HG03025 (cell line): ENCODE data around the gene RMDN2.

ENCODE experiments used
- ATAC-seq: cut with Tn5 transposase; IDR thresholded peaks from one replicate; pipeline ENCODE4 v1.9.1; 2021; ENCODE audit warnings: mild to moderate bottlenecking, moderate library complexity; ENCODE audit not compliant: unreplicated experiment, low FRiP score

RMDN2 gene

GRCh38 chr2:38037325-38037724 is 112.2 kb downstream of the RMDN2 start:
- ATAC-seq, result no peak

DNA sequence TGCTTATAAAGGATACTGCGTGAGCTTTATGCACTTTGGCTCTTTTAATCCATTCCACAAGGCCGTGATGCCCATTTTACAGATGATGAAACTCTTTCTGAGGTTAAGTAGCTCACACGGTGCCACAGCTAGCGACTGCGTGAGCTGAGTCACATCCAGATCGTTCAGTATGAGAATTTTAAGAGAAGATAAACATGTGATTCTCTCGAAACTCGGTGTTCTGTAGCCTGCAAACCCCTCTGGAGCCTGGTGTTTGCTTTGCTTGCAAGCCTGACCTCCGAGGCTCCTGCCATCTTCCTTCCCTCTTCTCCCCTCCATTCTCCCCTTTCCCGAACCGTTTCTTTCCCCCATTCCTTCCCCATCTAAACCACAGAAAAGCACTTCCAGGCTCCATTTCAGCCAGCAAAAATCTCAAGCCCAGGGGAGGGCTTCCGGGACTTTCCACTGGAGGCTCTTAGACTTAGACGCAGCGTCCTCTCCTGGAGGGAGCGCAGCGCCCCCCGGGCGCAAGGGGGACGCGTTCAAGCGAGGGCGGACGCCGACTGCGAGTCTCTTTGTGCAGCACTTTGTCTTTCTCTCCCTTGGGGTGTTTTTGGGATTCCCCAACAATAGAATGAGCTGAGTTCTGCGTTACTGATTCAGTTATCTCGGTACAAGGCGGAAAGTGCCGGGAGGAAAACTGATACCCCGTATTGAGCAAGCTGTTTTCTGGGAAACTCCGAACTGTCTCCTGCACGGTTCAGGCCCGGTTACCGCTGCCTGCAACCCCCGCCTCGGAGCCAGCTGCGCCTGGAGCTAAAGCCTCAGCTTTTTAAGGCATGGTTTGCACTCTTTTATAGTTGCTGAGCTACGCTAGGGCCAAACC is 112.9 kb downstream of the RMDN2 start:
- ATAC-seq, result peak; percentile 62

GRCh38 chr2:38038682-38039081 is 113.6 kb downstream of the RMDN2 start:
- no peak for ATAC-seq

DNA sequence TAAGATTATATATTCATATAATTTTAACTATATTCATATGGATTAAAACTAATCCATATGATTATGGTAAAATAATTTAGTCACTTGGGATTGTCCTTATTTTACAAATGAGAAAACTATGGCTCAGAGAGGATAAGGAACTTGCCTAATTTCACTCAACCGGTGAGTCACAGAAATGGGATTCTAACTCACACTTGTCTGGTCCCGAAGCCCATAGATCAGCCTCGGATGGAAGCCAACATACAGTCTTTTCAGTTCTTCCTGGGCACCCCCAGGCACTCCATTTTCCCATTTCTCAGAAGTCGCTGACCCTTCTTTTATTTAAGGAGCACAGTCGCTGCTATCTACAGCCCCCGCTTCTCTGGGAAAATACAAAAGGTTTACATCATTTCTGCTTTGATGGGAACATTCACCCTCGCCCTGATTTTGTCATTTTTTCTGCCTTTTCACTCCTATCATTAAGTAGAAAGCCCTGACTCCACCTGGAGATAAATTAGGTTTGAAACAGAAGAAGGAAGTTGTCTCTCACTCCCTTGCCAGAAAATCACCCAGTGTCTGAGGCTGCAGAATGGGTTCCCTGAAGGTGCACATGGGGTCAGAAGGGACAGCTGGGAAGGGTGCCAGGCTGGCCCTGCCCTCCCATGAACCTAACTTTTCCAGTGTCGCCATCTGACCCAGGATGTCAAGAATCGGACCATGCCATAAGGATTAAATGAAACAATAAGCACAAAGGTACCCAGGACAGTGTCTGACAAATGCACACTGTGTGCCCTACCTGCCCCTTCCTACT is 114.2 kb downstream of the RMDN2 start:
- ATAC-seq, result no peak

- ATAC-seq, result no peak
Observed at GRCh38 chr2:38045811-38046210, 120.7 kb downstream of the RMDN2 start.

- no peak for ATAC-seq
Observed at GRCh38 chr2:38056216-38056615, 131.1 kb downstream of the RMDN2 start.

GRCh38 chr2:38057651-38058410 is 132.7 kb downstream of the RMDN2 start:
- ATAC-seq, result no peak

DNA sequence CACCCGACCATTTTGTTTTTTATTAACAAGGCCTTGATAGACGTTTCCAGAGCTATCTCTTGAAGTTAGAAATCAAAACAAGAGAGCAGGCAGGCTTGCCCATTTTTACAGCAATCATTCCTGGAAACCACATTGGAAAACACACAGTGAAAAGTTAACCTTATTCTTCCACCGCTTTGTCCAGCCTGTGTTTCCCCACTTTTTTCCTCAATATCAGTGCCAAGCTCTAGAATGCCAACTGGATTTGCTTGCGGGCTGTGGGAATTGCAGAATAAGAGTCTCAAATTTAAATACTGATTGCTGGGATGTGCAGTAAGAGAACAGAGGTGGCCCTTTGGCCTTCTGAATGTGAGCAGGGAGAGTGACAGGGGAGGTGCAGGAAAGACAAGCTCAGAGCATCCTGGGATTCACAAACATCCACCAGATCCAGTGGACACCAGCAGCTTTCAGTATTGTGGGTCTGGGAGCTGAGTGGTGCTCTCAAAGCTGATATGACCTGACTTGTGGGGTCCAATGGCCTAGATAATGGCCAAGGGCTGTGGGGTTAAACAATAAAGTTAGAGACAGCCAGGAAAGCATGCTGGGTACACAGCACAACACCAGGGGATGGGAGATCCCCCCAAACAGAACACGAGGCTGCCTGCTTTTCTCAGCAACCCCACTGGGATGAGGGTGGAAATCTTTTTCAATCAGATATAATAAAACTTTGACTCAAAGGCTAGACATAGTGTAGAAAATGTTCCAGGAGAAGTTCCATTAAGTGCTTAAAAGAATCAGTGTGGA is 135.3 kb downstream of the RMDN2 start:
- no peak for ATAC-seq

- no peak for ATAC-seq
Observed at GRCh38 chr2:38064801-38065501, 139.9 kb downstream of the RMDN2 start.

DNA sequence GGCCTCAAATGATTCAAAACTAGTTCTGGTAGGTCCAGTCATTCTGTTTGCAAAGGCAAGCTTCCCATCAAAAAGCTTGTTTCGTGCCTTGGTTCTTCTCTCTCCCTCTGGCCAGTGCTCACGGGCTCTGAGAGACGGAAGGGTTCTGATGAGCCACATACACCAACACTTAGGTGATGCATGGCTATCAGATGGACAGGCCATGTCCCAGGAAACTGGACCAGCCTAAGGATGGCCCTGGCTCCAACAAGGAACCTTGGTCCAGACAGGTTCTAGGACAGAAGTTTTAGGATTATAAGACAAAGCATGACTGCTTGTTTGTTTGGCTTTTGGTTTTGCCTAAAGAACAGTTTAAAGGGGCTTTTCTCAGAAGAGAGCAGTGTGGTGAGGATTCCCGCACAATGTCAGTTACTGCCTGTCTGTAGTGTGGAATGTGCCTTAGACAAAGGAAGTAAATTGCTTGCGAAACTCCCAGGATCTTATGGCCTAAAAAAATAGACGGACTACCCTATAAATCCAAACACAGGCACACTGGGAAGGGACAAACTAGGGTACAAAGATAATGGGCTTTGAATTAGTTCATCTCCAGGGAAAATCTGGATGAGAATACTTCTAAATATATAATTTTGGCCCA is 140.5 kb downstream of the RMDN2 start:
- ATAC-seq, result no peak

DNA sequence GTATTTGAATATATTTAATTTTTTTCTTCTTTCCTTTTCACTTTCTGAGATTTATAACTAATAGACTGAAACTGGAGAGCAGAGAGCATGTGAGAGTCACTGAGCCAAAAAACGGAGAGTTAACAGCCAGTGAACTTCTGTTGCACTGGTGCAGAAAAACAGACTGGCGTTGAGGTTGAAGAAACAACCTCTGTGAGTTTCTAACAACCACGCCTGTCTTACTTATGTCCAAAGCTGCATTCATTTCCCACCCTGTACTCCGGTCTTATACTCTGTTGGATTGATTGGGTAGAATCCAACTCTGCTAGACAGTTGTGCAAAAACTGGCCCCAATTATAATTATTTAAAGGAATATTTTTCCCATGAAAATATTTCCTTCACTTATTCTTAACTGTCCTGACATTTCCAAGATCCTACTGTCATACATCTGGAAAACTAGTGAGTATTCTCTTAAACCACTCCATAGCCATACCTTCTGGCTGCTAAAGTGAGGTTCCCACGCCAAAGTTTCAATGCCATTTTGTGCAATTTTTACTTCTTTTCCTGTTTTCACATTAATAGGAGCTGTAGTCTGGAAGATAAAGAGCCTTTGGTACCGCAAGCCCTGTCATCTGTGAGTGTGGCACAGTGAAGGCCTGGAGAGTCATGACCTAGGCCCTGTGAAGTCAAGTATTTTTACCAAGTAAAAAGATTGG is 141.5 kb downstream of the RMDN2 start:
- ATAC-seq, result no peak
